SW 1271 (cell line): ENCODE results near the gene SAPCD2.

Source experiments
- DNase-seq, 2 experiments: peaks; one replicate each; lab custom pipeline; 2025; lab: John Stamatoyannopoulos, UW

Gene SAPCD2

GRCh38 chr9:137018761-137019559, 51.4 kb downstream of the SAPCD2 start:
- DNase-seq = no peak

- no peak for DNase-seq
Measured at GRCh38 chr9:137017791-137018497, 52.4 kb downstream of the SAPCD2 start.

GRCh38 chr9:137017071-137017470, 53.3 kb downstream of the SAPCD2 start:
- DNase-seq = no peak

- DNase-seq = no peak
Measured at GRCh38 chr9:137016436-137016835, 53.9 kb downstream of the SAPCD2 start.

- no peak for DNase-seq
Measured at GRCh38 chr9:137015976-137016375, 54.4 kb downstream of the SAPCD2 start.

GRCh38 chr9:137015540-137015930, 54.8 kb downstream of the SAPCD2 start:
- no peak for DNase-seq

GRCh38 chr9:137014776-137015539, 55.4 kb downstream of the SAPCD2 start:
- no peak for DNase-seq

- no peak for DNase-seq
Measured at GRCh38 chr9:137014166-137014565, 56.2 kb downstream of the SAPCD2 start.

- no peak for DNase-seq
Measured at GRCh38 chr9:137013571-137013940, 56.8 kb downstream of the SAPCD2 start.

- no peak for DNase-seq
Measured at GRCh38 chr9:137012694-137013570, 57.4 kb downstream of the SAPCD2 start.
